ENCODE results near the gene STIM1.
"Not testable (repeated sequence)": the region's sequence is repeated elsewhere in the genome, so short reads cannot be mapped to it uniquely, and the experiment has no call there.

STIM1 gene

GRCh38 chr11:4041731-4042391 is 186.4 kb downstream of the STIM1 start:
- no peak for DNase-seq

- DNase-seq: no peak
Measured at GRCh38 chr11:4044976-4045646, 189.6 kb downstream of the STIM1 start.

GRCh38 chr11:4048340-4048739 is 192.9 kb downstream of the STIM1 start:
- no peak for DNase-seq

DNA sequence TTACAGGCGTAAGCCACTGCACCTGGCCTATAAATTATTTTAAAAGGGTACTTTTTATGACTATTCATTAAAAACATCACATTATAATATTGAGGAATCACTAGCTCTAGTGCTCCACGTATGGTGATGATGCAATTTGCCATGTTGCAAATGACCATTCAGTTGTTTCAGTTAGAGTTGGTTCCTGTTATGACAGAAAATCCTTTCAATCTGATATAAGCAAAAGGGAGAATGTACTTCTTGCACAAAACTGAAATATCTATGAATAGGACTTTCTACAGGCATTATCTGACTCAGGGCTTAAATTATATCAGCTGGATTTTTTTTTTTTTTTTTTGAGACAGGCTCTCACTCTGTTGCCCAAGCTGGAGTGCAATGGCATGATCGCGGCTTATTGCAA is 193.5 kb downstream of the STIM1 start:
- no peak for DNase-seq

DNA sequence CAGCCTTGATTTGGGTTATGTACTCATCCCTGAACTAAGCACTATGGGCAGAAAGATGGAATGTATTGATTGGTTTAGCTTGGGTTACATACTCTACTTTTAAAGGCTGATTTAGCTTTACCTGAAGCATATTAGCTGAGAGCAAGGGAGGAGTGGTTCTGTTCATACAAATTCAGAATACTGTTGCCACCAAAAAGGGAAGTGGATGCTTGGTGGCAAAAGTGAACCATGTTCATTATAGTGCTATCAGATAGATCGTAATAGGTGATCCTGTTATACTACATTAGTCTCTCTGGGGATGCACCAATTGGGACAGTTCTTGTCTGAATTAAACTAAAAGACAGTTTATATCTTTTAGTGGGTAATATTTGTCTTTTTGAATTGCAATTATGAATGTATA is 194.7 kb downstream of the STIM1 start:
- no peak for DNase-seq

GRCh38 chr11:4053200-4053599 is 197.7 kb downstream of the STIM1 start:
- DNase-seq: not testable (repeated sequence)

- no peak for DNase-seq
Measured at GRCh38 chr11:4054643-4055042, 199.2 kb downstream of the STIM1 start.

DNA sequence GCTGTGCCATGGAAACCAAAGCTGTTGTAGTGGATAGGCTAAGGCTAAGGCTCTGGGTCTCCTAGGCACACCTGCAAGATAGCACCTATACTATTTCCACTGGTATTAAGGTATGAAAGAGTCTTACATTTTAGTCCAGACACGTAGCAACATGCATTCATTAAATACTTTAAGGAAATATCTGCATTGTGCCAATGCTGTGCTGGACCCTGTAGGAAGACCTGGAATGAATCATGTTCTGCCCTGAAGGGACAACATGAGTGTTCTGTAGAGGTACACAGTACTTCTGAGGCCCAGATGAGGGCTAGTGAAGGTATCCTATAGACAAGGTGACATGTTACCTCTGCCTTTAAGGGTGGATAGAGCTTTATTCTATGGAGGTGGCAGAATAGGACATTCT is 204.0 kb downstream of the STIM1 start:
- DNase-seq: no peak

- DNase-seq: no peak
Measured at GRCh38 chr11:4060182-4060923, 204.9 kb downstream of the STIM1 start.

GRCh38 chr11:4061700-4062099 is 206.2 kb downstream of the STIM1 start:
- no peak for DNase-seq

- DNase-seq: no peak
Measured at GRCh38 chr11:4063348-4063747, 207.9 kb downstream of the STIM1 start.

DNA sequence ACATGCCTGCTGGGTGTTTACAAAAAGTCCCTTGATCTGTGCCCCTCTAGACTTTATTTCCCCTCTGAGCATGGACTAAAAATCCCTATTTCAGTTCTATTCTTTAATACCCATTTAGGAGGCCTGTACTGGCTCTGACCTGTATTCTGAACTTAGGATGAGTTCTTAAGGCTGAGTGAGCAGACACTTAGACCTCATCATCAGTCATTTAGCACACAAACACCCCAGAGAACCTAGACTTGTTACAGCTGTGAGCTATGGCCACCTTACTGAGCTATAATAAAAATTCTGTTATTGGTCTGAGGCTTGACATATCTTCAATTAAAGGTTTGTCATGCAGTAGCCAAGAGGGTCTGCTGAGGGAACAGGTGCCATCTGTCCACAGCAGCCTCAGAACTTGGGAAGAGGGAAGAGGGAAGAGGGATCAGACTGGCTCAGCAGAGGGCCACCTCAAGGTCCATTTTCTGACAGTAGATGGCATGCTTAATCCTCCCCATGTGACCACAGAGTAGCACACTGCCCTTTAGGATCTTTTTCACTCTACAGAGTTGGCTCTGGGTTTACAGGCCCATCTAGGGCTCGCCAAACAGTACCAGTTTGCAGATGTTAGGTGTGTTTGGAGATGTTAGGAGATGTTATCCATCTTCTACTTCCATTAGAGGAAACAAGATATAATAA is 209.0 kb downstream of the STIM1 start:
- DNase-seq: no peak

DNA sequence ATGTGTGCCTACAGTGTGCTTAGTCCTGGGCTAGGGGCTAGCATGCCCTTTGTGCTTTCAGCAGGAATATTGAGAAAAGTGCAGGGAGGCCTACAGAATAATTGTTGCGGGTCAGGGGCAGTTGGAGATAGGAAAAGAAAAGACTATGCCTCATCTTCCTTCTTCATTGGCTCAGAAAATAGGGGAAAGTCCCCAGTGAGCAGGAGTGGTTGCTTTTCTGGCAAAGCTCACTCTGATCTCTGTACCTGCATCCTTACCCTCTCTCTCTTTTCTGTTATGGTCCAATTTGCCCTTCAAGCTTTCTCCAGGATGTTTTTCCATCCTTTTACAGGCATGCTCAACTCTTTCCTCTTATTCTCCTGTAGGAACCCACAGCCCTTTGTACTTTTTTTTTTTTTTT is 209.6 kb downstream of the STIM1 start:
- DNase-seq: no peak

- DNase-seq: no peak
Measured at GRCh38 chr11:4065601-4066377, 210.3 kb downstream of the STIM1 start.

DNA sequence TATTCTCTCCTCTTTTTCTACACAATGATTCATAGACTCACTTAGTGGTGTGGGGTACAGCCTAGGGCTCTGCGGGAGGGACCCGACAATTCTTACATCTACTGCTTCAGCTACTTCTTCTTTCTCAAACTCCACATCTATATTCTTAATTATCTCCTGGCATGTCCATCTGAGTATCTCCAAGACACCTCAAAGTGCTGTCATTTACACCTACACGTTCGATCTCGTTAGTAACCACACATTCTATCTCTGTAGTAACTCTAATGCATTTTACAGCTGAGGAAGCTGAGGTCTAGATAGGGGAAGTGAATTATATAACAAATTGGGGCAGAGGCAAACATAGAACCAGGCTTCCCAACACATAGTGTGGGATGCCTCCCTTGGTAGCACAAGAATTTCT is 211.4 kb downstream of the STIM1 start:
- no peak for DNase-seq

DNA sequence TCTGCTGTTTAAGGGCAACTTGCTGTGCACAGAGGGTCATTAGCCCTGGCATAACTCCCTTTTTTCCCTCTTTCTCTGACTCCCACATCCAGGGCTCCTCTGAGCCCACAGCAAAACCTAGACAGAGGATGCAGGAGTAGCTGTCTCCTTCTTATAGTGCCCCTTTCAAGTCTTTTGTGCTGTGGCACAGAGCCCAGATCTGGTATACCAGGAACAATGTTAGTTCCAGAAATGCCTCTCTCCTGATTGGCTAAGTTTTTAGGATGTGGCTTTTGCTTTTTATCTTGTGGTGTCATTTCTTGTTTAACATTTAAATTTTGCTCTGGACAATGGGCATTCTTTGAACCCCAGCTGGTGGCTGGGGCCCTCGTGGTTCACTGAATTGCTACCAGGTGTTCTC is 213.5 kb downstream of the STIM1 start:
- DNase-seq: no peak

DNA sequence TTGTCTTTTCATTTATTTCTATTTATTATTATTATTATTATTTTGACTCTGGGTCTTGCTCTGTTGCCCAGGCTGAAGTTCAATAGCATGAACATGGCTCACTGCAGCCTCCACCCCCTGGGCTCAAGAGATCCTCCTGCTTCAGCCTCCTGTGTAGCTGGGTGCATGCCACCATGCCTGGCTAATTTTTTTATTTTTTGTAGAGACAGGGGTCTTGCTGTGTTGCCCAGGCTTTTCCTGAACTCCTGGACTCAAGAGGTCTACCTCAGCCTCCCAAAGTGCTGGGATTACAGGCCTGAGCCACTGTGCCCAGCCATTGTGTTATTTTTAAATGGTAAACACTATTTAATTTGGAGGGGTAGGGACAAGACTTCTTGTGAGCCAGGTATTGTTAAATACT is 215.9 kb downstream of the STIM1 start:
- DNase-seq: no peak

DNA sequence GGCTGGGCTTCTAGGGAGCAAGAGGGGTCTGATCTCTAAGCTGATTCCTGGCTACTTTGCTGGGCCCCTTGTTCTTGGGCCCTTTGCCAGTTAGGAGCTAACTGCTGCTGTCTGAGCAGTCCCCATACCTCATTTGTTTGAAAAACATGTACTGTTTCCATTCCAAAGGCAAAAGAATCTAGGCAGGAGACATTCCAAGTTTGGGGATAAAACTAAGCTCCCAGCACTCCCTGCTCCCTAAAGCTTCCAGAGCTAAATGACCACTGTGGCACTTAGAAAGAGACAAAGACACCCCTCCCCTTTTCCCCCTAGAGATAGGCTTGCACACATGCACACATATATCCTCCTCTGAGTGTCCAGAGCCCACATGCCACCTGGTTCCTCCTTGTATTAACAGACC is 216.4 kb downstream of the STIM1 start:
- DNase-seq: no peak

DNA sequence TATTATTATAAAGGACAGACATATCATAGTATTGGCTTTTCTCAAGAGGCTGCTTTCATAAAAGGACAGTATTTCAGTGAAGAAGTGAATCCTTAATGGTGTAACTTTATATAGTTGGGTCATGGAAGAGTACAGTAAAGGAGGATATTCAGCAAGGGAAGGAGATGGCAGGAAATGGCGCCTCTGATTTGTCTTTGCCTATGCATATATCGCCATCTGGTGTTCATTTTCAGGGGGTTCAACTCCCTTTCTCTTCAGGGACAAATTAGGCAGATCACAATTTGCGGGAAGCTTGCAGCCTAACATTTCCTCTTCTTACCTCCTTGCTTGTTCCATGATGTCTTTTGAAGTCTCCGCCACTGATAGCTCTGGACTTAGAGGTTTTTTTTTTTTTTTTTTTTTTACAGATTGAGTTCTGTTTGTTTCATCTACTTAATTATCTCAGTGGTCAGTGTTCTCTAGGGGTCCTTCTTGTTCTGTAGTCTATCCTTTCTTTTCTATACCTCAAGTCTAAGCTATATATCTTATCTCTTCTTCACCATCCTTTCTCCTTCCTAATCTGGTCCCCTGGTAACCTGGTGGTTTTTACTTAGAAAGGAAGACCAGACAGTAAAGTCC is 217.3 kb downstream of the STIM1 start:
- DNase-seq: no peak

DNA sequence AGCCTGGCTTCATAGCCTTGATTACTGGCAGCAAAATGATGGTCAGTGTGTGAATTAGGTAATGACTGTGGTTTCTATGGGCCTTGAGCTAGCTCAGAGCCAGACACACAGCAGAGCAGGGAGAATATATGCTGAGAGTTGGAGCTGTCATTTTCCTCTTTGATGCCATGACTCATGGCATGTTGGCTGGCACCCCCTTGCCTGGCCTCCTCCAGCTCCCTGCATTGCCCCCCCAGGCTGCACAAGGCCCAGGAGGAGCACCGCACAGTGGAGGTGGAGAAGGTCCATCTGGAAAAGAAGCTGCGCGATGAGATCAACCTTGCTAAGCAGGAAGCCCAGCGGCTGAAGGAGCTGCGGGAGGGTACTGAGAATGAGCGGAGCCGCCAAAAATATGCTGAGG is 218.8 kb downstream of the STIM1 start:
- DNase-seq: no peak

- no peak for DNase-seq
Measured at GRCh38 chr11:4076774-4077173, 221.3 kb downstream of the STIM1 start.

GRCh38 chr11:4083198-4083597 is 227.7 kb downstream of the STIM1 start:
- no peak for DNase-seq

All from activated CD4-positive, CD25-positive, alpha-beta regulatory T cell treated with anti-CD3 and anti-CD28 coated beads, Interleukin-2, amount 50 U/mL, for 72 hours (primary cell).